CD4-positive, alpha-beta memory T cell (primary cell): ENCODE data around the gene EPS8. TPM values are rescaled to one million over a fixed set of nuclear protein-coding genes. Genes with fewer than 3 reads are reported as not detected.

Experiments used
- CTCF ChIA-PET: fragments of 350-600 bp; sonication (Branson Sonifier 250); formaldehyde crosslinking; loops from one replicate; lab custom pipeline; 2021; ENCODE audit warnings: inconsistent platforms; ENCODE audit not compliant: partially characterized antibody; lab: Charles Lee
- POLR2A ChIA-PET: fragments of 350-600 bp; sonication (Branson Sonifier 250); formaldehyde crosslinking; loops from one replicate; lab custom pipeline; 2021; ENCODE audit not compliant: partially characterized antibody; lab: Charles Lee
- DNase-seq, 5 donors: peaks; one replicate each; pipeline versions ENCODE4 v3.0.0 to v3.0.0-alpha.2; 2020 to 2022; ENCODE audit warnings: mixed read lengths in 1 of 5
- H3K27ac ChIP-seq: one replicate; pipeline ENCODE4 v1.7.0; 2013; ENCODE audit warnings: low read depth, low read length
- H3K27me3 ChIP-seq: 2 replicates; pipeline ENCODE4 v1.7.0; 2013; ENCODE audit warnings: mild to moderate bottlenecking, low read length, moderate library complexity; ENCODE audit not compliant: insufficient read depth
- H3K36me3 ChIP-seq: 2 replicates; pipeline ENCODE4 v1.7.0; 2013; ENCODE audit warnings: mild to moderate bottlenecking, low read length, moderate library complexity; ENCODE audit not compliant: insufficient read depth
- H3K4me1 ChIP-seq: 2 replicates; pipeline ENCODE4 v1.7.0; 2013; ENCODE audit warnings: mild to moderate bottlenecking, low read length, moderate library complexity; ENCODE audit not compliant: insufficient read depth
- H3K4me3 ChIP-seq, 2 donors: one replicate each; pipeline ENCODE4 v1.7.0; 2013; ENCODE audit warnings: low read length in 2 of 2, mild to moderate bottlenecking in 1 of 2
- H3K9me3 ChIP-seq, 2 donors: one replicate each; pipeline ENCODE4 v1.7.0; 2013; ENCODE audit warnings: low read length in 2 of 2, control low read depth in 1 of 2; ENCODE audit not compliant: control insufficient read depth in 1 of 2
- H3K27ac Mint-ChIP-seq, 7 donors: one replicate each; pipeline ENCODE4 v1.8.0; 2020 to 2021; ENCODE audit warnings: mixed read lengths in 7 of 7, mild to moderate bottlenecking in 6 of 7, inconsistent platforms in 3 of 7, moderate library complexity in 3 of 7
- H3K27me3 Mint-ChIP-seq, 2 donors: one replicate each; pipeline ENCODE4 v1.8.0; 2020 to 2021; ENCODE audit warnings: mixed read lengths in 2 of 2
- H3K36me3 Mint-ChIP-seq, 2 donors: one replicate each; pipeline ENCODE4 v1.8.0; 2020 to 2021; ENCODE audit warnings: mixed read lengths in 2 of 2, inconsistent platforms in 1 of 2, mild to moderate bottlenecking in 1 of 2
- H3K4me1 Mint-ChIP-seq, 4 donors: one replicate each; pipeline ENCODE4 v1.8.0; 2020 to 2021; ENCODE audit warnings: mixed read lengths in 4 of 4, mild to moderate bottlenecking in 1 of 4
- H3K4me3 Mint-ChIP-seq, 8 donors: one replicate each; pipeline ENCODE4 v1.8.0; 2020 to 2021; ENCODE audit warnings: mixed read lengths in 8 of 8, mild to moderate bottlenecking in 7 of 8, moderate library complexity in 6 of 8, inconsistent platforms in 3 of 8
- H3K9me3 Mint-ChIP-seq, 8 donors: one replicate each; pipeline ENCODE4 v1.8.0; 2020 to 2021; ENCODE audit warnings: mixed read lengths in 8 of 8, mild to moderate bottlenecking in 5 of 8, inconsistent platforms in 3 of 8, moderate library complexity in 1 of 8
- intact Hi-C: fragments of 100-400 bp; cut with micrococcal nuclease; formaldehyde crosslinking; loops from one replicate; pipeline ENCODE4 v1.15.1; 2023
- polyA plus RNA-seq, 2 donors: library from polyadenylated mRNA; unstranded; fragments of 300-500 nt; fragmentation: Illumina TruSeq; gene quantifications; one replicate each; pipeline ENCODE4 v1.2.3, GENCODE V29; 2021
- total RNA-seq, 2 experiments: library from RNA; stranded (reverse); gene quantifications; one replicate each; pipeline ENCODE4 v1.2.3, GENCODE V29; 2021

Gene EPS8
- total and polyA plus RNA-seq, 4 experiments from 2014 or later = 2.6 to 4.0 (median 3.6) TPM

DNA sequence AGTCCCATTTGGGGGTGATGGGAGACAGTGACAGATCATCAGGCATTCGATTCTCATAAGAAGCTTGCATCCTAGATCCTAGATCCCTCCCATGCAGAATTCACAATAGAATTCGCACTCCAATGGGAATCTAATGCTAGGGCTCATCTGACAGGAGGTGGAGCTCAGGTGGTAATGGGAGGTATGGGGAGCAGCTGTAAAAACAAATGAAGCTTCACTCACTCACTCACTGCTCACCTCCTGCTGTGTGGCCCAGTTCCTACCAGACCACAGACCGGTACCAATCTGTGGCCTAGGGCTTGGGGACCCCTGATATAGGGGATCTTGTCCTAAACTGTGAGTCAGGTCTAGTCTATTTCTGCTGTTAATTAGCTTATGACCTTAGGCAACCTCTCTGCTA is 40.1 kb upstream of the EPS8 start:
- H3K27me3 ChIP-seq = no peaks in the 10 kb centered on the region
- POLR2A ChIA-PET = no interaction called here
- H3K36me3 ChIP-seq = no peaks in the 10 kb centered on the region
- CTCF ChIA-PET = no interaction called here
- H3K4me1 ChIP-seq = no peaks in the 10 kb centered on the region
- Mint-ChIP-seq H3K36me3 (no peaks in the 10 kb centered on the region), H3K27me3 (peaks cover 11 to 12% of the 10 kb centered on the region in 2 donors), H3K27ac (no peak overlapping the region), H3K4me1 (no peaks in the 10 kb centered on the region), H3K9me3 (no peaks in the 10 kb centered on the region), H3K4me3 (no peak overlapping the region)
- H3K4me3 ChIP-seq = no peak overlapping the region
- intact Hi-C loops = no loop called here
- H3K27ac ChIP-seq = no peak overlapping the region
- no peak for DNase-seq
- H3K9me3 ChIP-seq = no peaks in the 10 kb centered on the region

- Histone ChIP-seq H3K27ac (no peak overlapping the region), H3K4me3 (no peak overlapping the region), H3K27me3 (no peaks in the 10 kb centered on the region), H3K9me3 (no peaks in the 10 kb centered on the region), H3K4me1 (no peaks in the 10 kb centered on the region), H3K36me3 (no peaks in the 10 kb centered on the region)
- POLR2A ChIA-PET = no interaction called here
- H3K9me3 Mint-ChIP-seq = no peaks in the 10 kb centered on the region
- H3K4me3 Mint-ChIP-seq = no peak overlapping the region
- intact Hi-C loops = no loop called here
- no peaks in the 10 kb centered on the region for H3K36me3 Mint-ChIP-seq
- CTCF ChIA-PET = no interaction called here
- no peak for DNase-seq
- H3K4me1 Mint-ChIP-seq = no peaks in the 10 kb centered on the region
- peaks cover 8 to 11% of the 10 kb centered on the region in 2 donors for H3K27me3 Mint-ChIP-seq
- H3K27ac Mint-ChIP-seq = no peak overlapping the region
Observed at GRCh38 chr12:15827136-15827535, 37.9 kb upstream of the EPS8 start.

GRCh38 chr12:15824516-15824915 is 35.3 kb upstream of the EPS8 start:
- peaks cover 7 to 16% of the 10 kb centered on the region in 2 donors for H3K27me3 Mint-ChIP-seq
- H3K9me3 ChIP-seq = no peaks in the 10 kb centered on the region
- H3K4me3 Mint-ChIP-seq = no peak overlapping the region
- POLR2A ChIA-PET = no interaction called here
- intact Hi-C loops = no loop called here
- no peak overlapping the region for H3K4me3 ChIP-seq
- no peaks in the 10 kb centered on the region for H3K36me3 ChIP-seq
- no peaks in the 10 kb centered on the region for H3K4me1 Mint-ChIP-seq
- H3K27ac Mint-ChIP-seq = no peak overlapping the region
- H3K9me3 Mint-ChIP-seq = no peaks in the 10 kb centered on the region
- no peaks in the 10 kb centered on the region for H3K27me3 ChIP-seq
- CTCF ChIA-PET = no interaction called here
- no peak for DNase-seq
- no peaks in the 10 kb centered on the region for H3K4me1 ChIP-seq
- no peaks in the 10 kb centered on the region for H3K36me3 Mint-ChIP-seq
- no peak overlapping the region for H3K27ac ChIP-seq

- H3K4me1 ChIP-seq = no peaks in the 10 kb centered on the region
- H3K4me3 ChIP-seq = no peak overlapping the region
- H3K4me1 Mint-ChIP-seq = no peaks in the 10 kb centered on the region
- H3K4me3 Mint-ChIP-seq = no peak overlapping the region
- H3K9me3 Mint-ChIP-seq = no peaks in the 10 kb centered on the region
- POLR2A ChIA-PET = no interaction called here
- no peaks in the 10 kb centered on the region for H3K27me3 ChIP-seq
- H3K36me3 ChIP-seq = no peaks in the 10 kb centered on the region
- no peak overlapping the region for H3K27ac Mint-ChIP-seq
- H3K9me3 ChIP-seq = no peaks in the 10 kb centered on the region
- intact Hi-C loops = no loop called here
- H3K27ac ChIP-seq = no peak overlapping the region
- no peaks in the 10 kb centered on the region for H3K36me3 Mint-ChIP-seq
- CTCF ChIA-PET = no interaction called here
- H3K27me3 Mint-ChIP-seq = peaks cover 6 to 16% of the 10 kb centered on the region in 2 donors
- no peak for DNase-seq
Observed at GRCh38 chr12:15823360-15824128, 34.4 kb upstream of the EPS8 start.

DNA sequence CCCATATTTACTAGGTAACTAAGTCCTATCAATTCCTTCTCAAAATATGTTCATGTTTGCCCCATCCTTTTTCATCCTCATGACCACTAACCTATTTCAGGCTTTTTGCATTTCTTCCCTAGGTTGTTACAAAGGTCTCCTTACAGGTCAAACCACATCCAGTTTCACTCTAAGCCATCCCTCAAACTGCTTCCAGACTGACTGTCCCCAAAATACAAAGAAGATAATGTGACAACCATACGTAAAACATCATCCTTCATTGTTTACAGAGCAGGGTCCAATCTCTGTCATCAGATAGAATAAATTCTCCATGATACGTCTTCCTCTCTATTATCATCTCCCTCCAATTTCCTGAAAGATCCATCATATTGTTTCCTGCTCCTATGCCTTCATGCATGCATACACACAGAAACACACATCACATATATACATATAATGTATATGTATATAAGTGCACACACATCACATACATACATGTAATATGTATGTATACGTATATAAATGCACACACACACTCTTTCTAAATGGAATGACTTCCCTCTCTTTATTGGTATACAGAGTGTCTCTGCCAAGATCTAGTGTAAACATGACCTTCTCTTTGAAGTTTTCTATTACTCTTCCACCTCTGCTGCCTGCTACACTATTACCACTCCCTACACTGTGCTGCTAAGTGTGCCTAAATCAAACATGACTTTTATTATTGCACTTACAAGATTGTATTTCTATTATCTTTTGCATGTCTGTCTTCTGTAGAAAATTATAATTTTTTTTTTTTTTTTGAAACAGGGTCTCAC is 30.7 kb upstream of the EPS8 start:
- Histone ChIP-seq H3K27ac (no peak overlapping the region), H3K9me3 (no peaks in the 10 kb centered on the region), H3K27me3 (peaks cover 4% of the 10 kb centered on the region), H3K4me3 (no peak overlapping the region), H3K4me1 (no peaks in the 10 kb centered on the region), H3K36me3 (no peaks in the 10 kb centered on the region)
- Mint-ChIP-seq H3K9me3 (peaks cover 0 to 7% (median 3%) of the 10 kb centered on the region in 8 donors), H3K36me3 (no peaks in the 10 kb centered on the region), H3K27me3 (peaks cover 4 to 10% of the 10 kb centered on the region in 2 donors), H3K27ac (no peak overlapping the region), H3K4me3 (no peak overlapping the region), H3K4me1 (no peaks in the 10 kb centered on the region)
- no peak for DNase-seq
- CTCF ChIA-PET = no interaction called here
- intact Hi-C loops = no loop called here
- POLR2A ChIA-PET = no interaction called here

- Histone ChIP-seq H3K4me3 (no peak overlapping the region), H3K9me3 (no peaks in the 10 kb centered on the region), H3K36me3 (no peaks in the 10 kb centered on the region), H3K27me3 (peaks cover 4% of the 10 kb centered on the region), H3K27ac (no peak overlapping the region), H3K4me1 (no peaks in the 10 kb centered on the region)
- no peak overlapping the region for H3K27ac Mint-ChIP-seq
- ChIA-PET POLR2A (no interaction called here), CTCF (no interaction called here)
- no peaks in the 10 kb centered on the region for H3K36me3 Mint-ChIP-seq
- no peaks in the 10 kb centered on the region for H3K4me1 Mint-ChIP-seq
- no peak for DNase-seq
- intact Hi-C loops = no loop called here
- peaks cover 0 to 7% (median 3%) of the 10 kb centered on the region in 8 donors for H3K9me3 Mint-ChIP-seq
- peaks cover 2 to 7% of the 10 kb centered on the region in 2 donors for H3K27me3 Mint-ChIP-seq
- no peak overlapping the region for H3K4me3 Mint-ChIP-seq
Observed at GRCh38 chr12:15818418-15818817, 29.2 kb upstream of the EPS8 start.

DNA sequence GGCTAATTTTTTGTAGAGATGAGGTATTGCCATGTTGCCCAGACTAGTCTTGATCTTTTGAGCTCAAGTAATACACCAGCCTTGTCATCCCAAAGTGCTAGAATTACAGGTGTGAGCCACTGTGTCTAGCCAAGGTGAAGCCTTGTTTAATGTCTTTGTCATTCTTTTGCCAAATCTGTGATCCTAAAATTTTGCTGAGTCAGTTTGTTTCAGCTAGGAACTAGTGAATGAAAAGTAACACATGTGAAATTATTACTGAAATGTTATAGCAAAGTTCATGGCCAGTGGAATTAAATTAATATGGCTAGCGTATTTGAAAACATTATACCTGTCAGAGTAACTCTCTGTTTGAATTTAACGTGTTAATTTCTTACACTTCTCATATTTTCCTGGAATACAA is 26.5 kb upstream of the EPS8 start:
- POLR2A ChIA-PET = no interaction called here
- no peaks in the 10 kb centered on the region for H3K4me1 Mint-ChIP-seq
- H3K9me3 Mint-ChIP-seq = peaks cover 0 to 7% (median 3%) of the 10 kb centered on the region in 8 donors
- intact Hi-C loops = no loop called here
- H3K4me3 ChIP-seq = no peak overlapping the region
- peaks cover 4% of the 10 kb centered on the region for H3K27me3 ChIP-seq
- H3K27ac ChIP-seq = no peak overlapping the region
- no peaks in the 10 kb centered on the region for H3K36me3 Mint-ChIP-seq
- no peaks in the 10 kb centered on the region for H3K4me1 ChIP-seq
- CTCF ChIA-PET = no interaction called here
- H3K36me3 ChIP-seq = no peaks in the 10 kb centered on the region
- no peaks in the 10 kb centered on the region for H3K9me3 ChIP-seq
- H3K27me3 Mint-ChIP-seq = peaks cover 7 to 9% of the 10 kb centered on the region in 2 donors
- H3K4me3 Mint-ChIP-seq = no peak overlapping the region
- no peak for DNase-seq
- no peak overlapping the region for H3K27ac Mint-ChIP-seq
